ENCODE data around the gene CRB2.

DNA sequence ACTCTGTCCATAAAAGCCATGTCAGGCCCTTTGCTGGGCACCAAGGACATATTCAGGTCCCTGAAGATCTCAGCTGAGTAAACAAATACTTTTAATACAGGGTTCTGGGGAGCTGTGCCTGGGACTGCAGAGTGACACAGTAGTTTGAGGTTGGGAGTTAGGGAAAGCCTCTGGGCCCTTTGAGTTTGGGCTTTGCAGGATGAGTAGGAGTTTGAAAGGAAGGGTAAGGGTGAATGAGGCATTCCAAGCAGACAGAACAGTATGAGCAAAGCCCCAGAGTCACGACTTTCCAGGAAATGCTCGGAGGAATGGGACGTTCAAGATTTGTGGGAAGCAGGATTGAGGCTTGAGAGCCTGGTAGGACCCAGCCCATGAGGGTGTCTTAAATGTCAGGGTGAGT, 13.3 kb downstream of the CRB2 start:
- TF ChIP-seq CTCF (IDR thresholded peaks at IDR 0.05) (no peak), ZFX (IDR thresholded peaks at IDR 0.05; ENCODE audit: borderline replicate concordance) (no peak)
